GM21723 (cell line): ENCODE measurements around the gene FGD3.

Experiments
- ATAC-seq: cut with Tn5 transposase; IDR thresholded peaks from one replicate; pipeline ENCODE4 v1.9.1; 2021; ENCODE audit warnings: mild to moderate bottlenecking, moderate library complexity; ENCODE audit not compliant: unreplicated experiment

FGD3 gene

GRCh38 chr9:92954886-92955285 is 7.6 kb downstream of the FGD3 start:
- ATAC-seq = no peak

GRCh38 chr9:92960561-92961290 is 13.4 kb downstream of the FGD3 start:
- no peak for ATAC-seq

GRCh38 chr9:92961627-92962302 is 14.4 kb downstream of the FGD3 start:
- no peak for ATAC-seq

DNA sequence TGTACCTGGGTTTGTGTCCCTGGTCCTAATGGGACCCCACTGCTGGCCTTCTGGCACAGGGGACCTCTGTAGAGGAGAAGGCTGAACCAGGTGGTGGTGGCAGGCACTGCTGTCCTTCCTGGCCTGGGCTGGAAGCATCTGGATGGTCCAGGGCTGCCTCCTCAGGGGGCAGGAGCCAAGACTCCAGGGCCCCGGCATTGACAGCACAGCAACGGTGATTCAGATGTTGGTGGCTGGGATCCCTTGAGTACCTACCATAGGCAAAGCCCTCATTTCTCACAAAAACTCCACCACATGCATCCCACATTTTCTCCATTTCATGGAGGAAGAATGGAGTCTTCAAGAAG is 15.0 kb downstream of the FGD3 start:
- ATAC-seq = no peak

DNA sequence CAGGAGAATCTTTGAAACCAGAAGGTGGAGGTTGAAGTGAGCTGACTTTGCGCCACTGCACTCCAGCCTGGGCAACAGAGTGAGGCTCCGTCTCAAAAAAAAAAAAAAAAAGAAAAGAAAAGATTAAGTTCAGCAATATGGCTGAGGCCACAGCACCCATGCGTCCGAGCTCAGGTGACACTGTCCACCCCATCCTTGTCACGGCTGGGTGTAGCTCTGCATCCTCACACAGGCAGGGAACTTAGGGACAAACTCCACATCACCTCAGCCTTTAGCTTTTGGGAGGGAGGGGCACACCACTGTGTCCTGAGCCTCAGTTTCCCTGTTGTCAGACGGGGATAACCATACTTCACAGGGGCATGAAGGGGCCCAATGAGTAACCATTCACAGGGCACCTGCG is 15.5 kb downstream of the FGD3 start:
- no peak for ATAC-seq

DNA sequence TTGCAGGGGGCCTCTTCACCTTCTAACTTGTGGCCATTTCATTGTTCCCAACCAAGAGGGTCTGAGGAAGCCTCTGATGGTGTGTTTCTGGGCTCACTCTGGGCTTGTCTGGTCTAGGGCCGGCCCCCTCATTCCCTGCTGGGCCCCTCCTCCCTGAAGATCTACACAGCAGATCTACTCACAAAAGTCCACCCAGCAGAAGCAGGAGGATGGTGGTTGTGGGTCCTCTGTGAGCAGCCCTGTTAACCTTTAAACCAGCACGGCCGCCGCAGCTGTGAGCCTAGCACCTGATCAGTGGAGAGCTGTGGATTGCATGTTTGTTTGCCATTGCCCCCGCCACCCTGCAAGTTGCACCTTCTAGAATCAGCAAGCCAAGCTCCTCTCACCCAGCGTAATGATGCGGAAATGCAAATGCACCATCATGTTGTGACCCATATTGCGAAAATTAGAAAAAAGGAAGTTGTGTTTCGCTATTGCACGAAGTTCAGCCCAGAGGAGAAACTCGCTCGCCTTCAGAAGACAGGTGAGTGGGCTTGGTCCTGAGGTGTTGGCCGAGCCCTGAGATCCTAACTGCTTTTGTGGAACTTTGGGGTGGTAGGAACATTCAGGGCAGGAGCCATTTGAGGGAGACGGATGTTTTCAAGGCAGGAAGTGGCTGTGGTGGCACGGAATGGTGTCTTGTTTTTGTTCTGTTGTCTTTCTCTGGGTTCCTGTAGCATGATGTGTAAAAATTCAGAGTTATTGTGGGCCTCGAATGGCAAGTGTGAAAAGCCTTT is 16.7 kb downstream of the FGD3 start:
- ATAC-seq = peak; percentile 80

DNA sequence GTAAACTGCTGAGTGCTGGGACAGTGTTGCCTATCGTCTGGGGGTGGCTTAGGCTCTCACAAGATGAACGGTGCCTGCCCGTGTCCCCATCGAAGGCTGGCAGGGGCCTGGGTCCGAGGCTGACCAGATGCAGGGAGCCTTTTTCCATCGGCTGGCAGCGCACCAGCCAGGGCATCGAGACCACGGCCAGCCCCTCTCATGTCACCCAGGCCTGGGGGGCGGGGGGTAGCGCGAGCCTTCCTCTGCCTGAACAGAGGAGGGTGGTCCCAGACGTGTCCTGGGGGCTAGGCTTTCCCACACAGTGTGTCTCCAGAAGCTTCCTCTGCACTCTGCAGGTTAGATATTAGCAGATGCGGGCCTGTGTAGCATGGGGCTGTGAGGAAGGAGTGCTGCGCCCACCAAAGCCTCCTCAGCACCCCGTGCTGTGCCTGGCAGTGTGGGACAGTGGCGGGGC is 17.3 kb downstream of the FGD3 start:
- peak; percentile 17 for ATAC-seq

GRCh38 chr9:92965061-92965758 is 17.9 kb downstream of the FGD3 start:
- ATAC-seq = peak; percentile 37

- no peak for ATAC-seq
These were observed 18.6 kb downstream of the FGD3 start for GRCh38 chr9:92965759-92966517.

DNA sequence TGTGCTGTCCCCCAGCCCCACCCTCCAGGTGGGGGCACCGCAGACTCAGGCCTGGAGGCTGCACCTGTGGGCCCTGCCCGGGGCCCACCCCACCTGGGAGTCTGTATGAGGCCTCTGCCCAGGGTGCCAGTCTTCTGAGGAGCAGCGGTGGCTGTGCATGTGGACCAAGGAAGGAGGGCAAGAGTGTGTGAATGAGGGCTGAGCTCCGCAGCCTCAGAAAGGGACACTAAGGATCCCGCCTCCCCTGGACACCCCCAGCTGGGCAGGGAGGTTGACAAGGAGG is 19.1 kb downstream of the FGD3 start:
- ATAC-seq = no peak

GRCh38 chr9:92968081-92968480 is 20.8 kb downstream of the FGD3 start:
- ATAC-seq = no peak

DNA sequence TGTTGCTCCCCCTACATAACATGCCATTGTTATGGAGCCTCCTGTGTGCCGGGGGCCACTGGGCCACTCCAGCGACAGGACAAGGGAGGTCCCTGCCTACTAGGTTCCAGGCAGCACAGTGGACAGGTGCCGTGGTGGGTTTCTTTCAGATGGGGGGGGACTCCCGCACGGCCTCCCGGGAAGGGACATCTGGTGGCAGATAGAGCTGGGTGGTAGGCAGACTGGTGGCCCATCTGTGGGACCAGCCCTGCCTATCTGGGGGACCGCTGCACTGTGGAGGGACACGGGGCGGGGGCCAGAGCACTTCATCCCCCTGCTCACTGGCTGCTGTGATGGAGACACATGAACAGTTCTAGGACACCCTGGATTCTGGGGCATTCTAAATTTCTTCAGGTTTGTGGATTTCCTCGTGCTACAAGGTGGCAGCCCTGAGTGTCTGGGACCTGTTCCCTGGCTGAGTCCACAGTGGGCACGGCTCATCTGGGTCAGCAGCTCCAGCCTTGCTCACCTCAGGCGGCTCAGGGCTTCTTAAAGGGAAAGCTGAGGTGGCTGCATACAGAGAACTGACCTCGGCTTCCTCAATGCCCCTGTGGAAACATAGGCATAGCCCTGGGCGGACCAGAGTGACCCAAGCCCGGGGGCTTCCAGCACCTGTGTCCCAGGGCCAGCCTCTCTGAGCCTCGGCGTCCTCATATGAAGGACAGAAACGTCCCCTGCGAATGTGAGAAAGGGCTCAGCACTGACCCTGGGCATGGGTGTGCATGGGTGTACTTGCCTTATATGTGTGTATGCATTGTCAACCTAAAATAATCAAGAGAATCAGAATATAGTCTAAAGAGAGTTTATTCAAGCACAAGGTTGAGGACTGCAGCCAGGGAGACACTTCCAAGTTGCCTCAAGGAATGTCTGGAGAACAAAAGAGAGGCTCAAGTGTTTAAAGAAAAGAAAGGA is 22.5 kb downstream of the FGD3 start:
- ATAC-seq = no peak

DNA sequence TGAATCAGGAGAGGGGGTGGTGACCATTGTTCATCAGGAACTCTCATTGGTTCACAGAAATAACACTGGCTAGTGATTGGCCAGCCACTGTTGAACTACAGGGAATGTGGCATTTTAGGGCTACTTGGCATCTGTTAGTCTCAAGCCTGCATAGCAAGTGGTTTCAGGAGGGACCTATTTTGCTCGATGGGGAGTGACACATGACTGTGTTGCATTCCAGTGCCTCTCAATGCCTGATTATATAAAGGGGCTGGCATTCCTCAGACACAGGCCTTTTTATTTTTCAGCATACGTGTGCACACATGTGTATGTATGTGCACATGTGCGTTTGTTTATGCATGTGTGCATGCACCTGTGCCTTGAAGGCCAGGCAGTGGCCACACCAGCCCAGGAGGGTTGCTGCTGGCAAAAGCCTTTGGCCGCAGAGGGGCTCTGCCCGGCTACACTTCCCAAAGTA is 23.2 kb downstream of the FGD3 start:
- ATAC-seq = no peak

- no peak for ATAC-seq
These were observed 23.8 kb downstream of the FGD3 start for GRCh38 chr9:92971121-92971520.

DNA sequence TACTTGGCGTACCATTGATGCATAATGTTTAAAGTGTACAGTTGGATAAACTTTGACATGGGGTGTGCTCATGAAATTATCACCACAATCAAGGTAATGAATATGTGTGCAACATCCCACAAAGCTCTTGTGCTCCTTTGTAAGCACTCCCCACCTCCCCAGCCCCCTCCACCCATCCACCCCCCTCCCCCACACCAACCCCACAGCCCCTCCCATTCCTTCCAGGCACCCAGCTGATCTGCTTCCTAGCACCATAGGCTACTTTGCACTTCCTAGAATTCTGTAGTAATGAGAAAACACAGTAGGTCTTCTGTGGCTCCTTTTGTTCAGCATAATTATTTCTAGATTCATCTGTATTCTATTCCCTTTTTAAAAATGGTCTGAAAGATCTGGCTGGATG is 24.5 kb downstream of the FGD3 start:
- ATAC-seq = no peak

DNA sequence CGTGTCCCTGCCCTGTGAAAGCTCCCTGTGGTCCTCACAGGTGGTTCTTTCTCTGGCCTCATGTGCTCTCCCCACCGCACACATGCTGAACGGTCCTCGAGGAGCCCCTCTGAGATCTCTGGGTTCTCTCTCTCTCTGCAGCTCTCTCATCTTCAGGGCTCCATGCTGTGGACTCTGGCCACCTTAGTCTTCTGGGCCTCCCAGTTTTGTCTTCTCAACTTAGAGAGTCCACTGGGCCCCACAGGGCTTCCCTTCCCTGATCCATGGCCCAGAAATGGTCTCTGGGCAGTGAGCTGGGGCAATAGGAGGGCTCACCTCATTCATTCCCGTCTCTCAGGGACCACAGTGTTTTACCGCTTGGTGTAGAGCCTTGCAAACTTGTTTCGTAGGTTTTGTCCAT is 26.4 kb downstream of the FGD3 start:
- no peak for ATAC-seq

- ATAC-seq = no peak
These were observed 26.9 kb downstream of the FGD3 start for GRCh38 chr9:92974161-92974661.

- no peak for ATAC-seq
These were observed 27.7 kb downstream of the FGD3 start for GRCh38 chr9:92974761-92975755.
